Measurements from ENCODE around the gene PGBD1.

DNA sequence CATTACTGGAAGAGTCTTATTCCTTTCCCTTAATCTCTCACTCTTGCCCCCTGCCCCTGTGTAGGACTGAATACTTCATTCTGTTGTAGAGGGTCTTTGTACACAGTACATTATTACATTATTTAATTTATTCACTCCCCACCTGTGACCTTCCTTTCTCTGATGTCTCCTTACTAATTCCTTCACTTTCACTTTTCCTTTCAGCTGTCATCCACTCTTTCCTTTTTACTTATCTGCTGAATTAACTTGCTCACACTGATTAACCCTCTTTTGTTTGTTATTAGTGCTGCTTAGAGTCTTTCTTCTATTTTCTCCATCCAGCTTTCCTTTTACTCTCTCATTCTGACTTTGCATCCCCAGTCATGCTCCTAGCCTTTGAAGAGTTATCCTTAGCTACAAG is 6.5 kb upstream of the PGBD1 start:
- TF ChIP-seq, protein P1, sequence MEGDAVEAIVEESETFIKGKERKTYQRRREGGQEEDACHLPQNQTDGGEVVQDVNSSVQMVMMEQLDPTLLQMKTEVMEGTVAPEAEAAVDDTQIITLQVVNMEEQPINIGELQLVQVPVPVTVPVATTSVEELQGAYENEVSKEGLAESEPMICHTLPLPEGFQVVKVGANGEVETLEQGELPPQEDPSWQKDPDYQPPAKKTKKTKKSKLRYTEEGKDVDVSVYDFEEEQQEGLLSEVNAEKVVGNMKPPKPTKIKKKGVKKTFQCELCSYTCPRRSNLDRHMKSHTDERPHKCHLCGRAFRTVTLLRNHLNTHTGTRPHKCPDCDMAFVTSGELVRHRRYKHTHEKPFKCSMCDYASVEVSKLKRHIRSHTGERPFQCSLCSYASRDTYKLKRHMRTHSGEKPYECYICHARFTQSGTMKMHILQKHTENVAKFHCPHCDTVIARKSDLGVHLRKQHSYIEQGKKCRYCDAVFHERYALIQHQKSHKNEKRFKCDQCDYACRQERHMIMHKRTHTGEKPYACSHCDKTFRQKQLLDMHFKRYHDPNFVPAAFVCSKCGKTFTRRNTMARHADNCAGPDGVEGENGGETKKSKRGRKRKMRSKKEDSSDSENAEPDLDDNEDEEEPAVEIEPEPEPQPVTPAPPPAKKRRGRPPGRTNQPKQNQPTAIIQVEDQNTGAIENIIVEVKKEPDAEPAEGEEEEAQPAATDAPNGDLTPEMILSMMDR (IDR thresholded peaks at IDR 0.05; ENCODE audit: low read depth, low read length): no peak
- TF ChIP-seq EZH2phosphoT487 (IDR thresholded peaks at IDR 0.05; ENCODE audit: low read depth): no peak
